ENCODE measurements around the gene ZNF605.
A peak's percentile ranks its signal among the peaks of the same experiment; 100 is the strongest.
"Not testable (repeated sequence)": the region's sequence is repeated elsewhere in the genome, so short reads cannot be mapped to it uniquely, and the experiment has no call there.

The ZNF605 gene

GRCh38 chr12:132908145-132909029, 47.7 kb downstream of the ZNF605 start:
- in situ Hi-C loops (cut with HindIII; ENCODE audit: low sequenced_read_pairs) = no loop called here
- peak; percentile 99 for DNase-seq (ENCODE audit: low read depth, low spot score)
- peak overlapping the region; percentile 72 for H3K4me3 ChIP-seq (ENCODE audit: low read depth, low read length)
- TF ChIP-seq CTCF (IDR thresholded peaks at IDR 0.05; ENCODE audit: low read depth, low read length) = no peak

- DNase-seq (ENCODE audit: low read depth, low spot score); in situ Hi-C loops (cut with HindIII; ENCODE audit: low sequenced_read_pairs): not testable (repeated sequence)
- H3K4me3 ChIP-seq (ENCODE audit: low read depth, low read length) = peak overlapping the region; percentile 72
Observed at GRCh38 chr12:132907789-132908144, 48.3 kb downstream of the ZNF605 start.

- in situ Hi-C loops (cut with HindIII; ENCODE audit: low sequenced_read_pairs) = no loop called here
- DNase-seq (ENCODE audit: low read depth, low spot score) = no peak
- no peak overlapping the region for H3K4me3 ChIP-seq (ENCODE audit: low read depth, low read length)
- no peak for TF ChIP-seq CTCF (IDR thresholded peaks at IDR 0.05; ENCODE audit: low read depth, low read length)
Observed at GRCh38 chr12:132907216-132907615, 48.9 kb downstream of the ZNF605 start.

GRCh38 chr12:132904718-132905328, 51.3 kb downstream of the ZNF605 start:
- in situ Hi-C loops (cut with HindIII; ENCODE audit: low sequenced_read_pairs) = no loop called here
- H3K4me3 ChIP-seq (ENCODE audit: low read depth, low read length) = peak overlapping the region; percentile 7
- DNase-seq (ENCODE audit: low read depth, low spot score) = peak; percentile 38
- TF ChIP-seq CTCF (IDR thresholded peaks at IDR 0.05; ENCODE audit: low read depth, low read length) = peak; percentile 82

- TF ChIP-seq CTCF (IDR thresholded peaks at IDR 0.05; ENCODE audit: low read depth, low read length) = no peak
- in situ Hi-C loops (cut with HindIII; ENCODE audit: low sequenced_read_pairs) = no loop called here
- no peak overlapping the region for H3K4me3 ChIP-seq (ENCODE audit: low read depth, low read length)
- no peak for DNase-seq (ENCODE audit: low read depth, low spot score)
Observed at GRCh38 chr12:132899033-132899432, 57.1 kb downstream of the ZNF605 start.

GRCh38 chr12:132888852-132889251, 67.3 kb downstream of the ZNF605 start:
- no peak for DNase-seq (ENCODE audit: low read depth, low spot score)
- in situ Hi-C loops (cut with HindIII; ENCODE audit: low sequenced_read_pairs) = no loop called here
- no peak overlapping the region for H3K4me3 ChIP-seq (ENCODE audit: low read depth, low read length)
- no peak for TF ChIP-seq CTCF (IDR thresholded peaks at IDR 0.05; ENCODE audit: low read depth, low read length)
